ENCODE data around the gene CFAP299. TPM values are rescaled to one million over a fixed set of nuclear protein-coding genes. Genes with fewer than 3 reads are reported as not detected.

Gene CFAP299
- polyA plus RNA-seq, 2 of the 4 experiments (the other 2 are of a cell fraction): not detected

- no peak for TF ChIP-seq HES2 (IDR thresholded peaks at IDR 0.05)
- TF ChIP-seq MYC (IDR thresholded peaks at IDR 0.05; ENCODE audit: borderline replicate concordance, low read length): no peak
- no peak for TF ChIP-seq CBX8 (IDR thresholded peaks at IDR 0.05)
- no peak for TF ChIP-seq HOXA7 (CRISPR knock-in tag; IDR thresholded peaks at IDR 0.05)
Observed at GRCh38 chr4:80419946-80420345, 84.4 kb downstream of the CFAP299 start (continued).

- no peak overlapping the region for H3K27ac ChIP-seq
- ChIA-PET POLR2A (no interaction called here), CTCF (no interaction called here)
- no peak overlapping the region for H3K4me2 ChIP-seq
- TF ChIP-seq TP53 (CRISPR knock-in tag; IDR thresholded peaks at IDR 0.05): no peak
- no peak for TF ChIP-seq ESRRA (IDR thresholded peaks at IDR 0.05; ENCODE audit: borderline replicate concordance, low read length)
- TF ChIP-seq BHLHE40 (IDR thresholded peaks at IDR 0.05; ENCODE audit: low read depth, low read length): no peak
- TF ChIP-seq E2F6 (IDR thresholded peaks at IDR 0.05; ENCODE audit: borderline replicate concordance, low read depth): no peak
- TF ChIP-seq NPAS2 (CRISPR knock-in tag; IDR thresholded peaks at IDR 0.05; ENCODE audit: borderline replicate concordance): no peak
- no peak for TF ChIP-seq MYC (IDR thresholded peaks at IDR 0.05; ENCODE audit: borderline replicate concordance, low read length)
- no peak for TF ChIP-seq NR3C1 (IDR thresholded peaks at IDR 0.05)
- TF ChIP-seq FOSB (CRISPR knock-in tag; IDR thresholded peaks at IDR 0.05): no peak
- H3K4me3 ChIP-seq: no peak overlapping the region
- FAIRE-seq (no peak), ATAC-seq (no peak), DNase-seq (ENCODE audit: low read depth in 1 of 2, low spot score in 1 of 2) (no peak)
- no peaks in the 10 kb centered on the region for H3K4me1 ChIP-seq
- no peaks in the 10 kb centered on the region for H3K9me3 ChIP-seq
- WGBS (ENCODE audit: missing lambda C conversion rate): 27% methylated on average over 1 of the region's 1 CpG
Observed at GRCh38 chr4:80420638-80421037, 85.1 kb downstream of the CFAP299 start.

- Histone ChIP-seq H3K4me2 (no peak overlapping the region), H3K4me3 (no peak overlapping the region), H3K27ac (no peak overlapping the region), H3K9me3 (no peaks in the 10 kb centered on the region), H3K4me1 (no peaks in the 10 kb centered on the region)
- WGBS (ENCODE audit: missing lambda C conversion rate): 14% methylated on average over 1 of the region's 1 CpG
- POLR2A ChIA-PET: no interaction called here
- no peak for TF ChIP-seq FOXS1 (CRISPR knock-in tag; IDR thresholded peaks at IDR 0.05)
- no peak for TF ChIP-seq ZSCAN20 (CRISPR knock-in tag; IDR thresholded peaks at IDR 0.05)
- no peak for TF ChIP-seq RAD21 (conservative IDR thresholded peaks at IDR 0.05 in 1 of 2, IDR thresholded peaks at IDR 0.05 in 1 of 2)
- TF ChIP-seq TP53 (CRISPR knock-in tag; IDR thresholded peaks at IDR 0.05): no peak
- TF ChIP-seq HES2 (IDR thresholded peaks at IDR 0.05): no peak
- TF ChIP-seq CEBPB (IDR thresholded peaks at IDR 0.05): no peak
- no peak for TF ChIP-seq ATOH8 (CRISPR knock-in tag; IDR thresholded peaks at IDR 0.05; ENCODE audit: low read depth)
- no peak for TF ChIP-seq RCOR1 (IDR thresholded peaks at IDR 0.05; ENCODE audit: low read depth, low read length)
- no peak for ATAC-seq
- DNase-seq (ENCODE audit: low read depth in 1 of 2, low spot score in 1 of 2): no peak
- FAIRE-seq: no peak
- CTCF ChIA-PET: no interaction called here
Observed at GRCh38 chr4:80422727-80423404, 87.3 kb downstream of the CFAP299 start.

- FAIRE-seq (no peak), DNase-seq (ENCODE audit: low read depth in 1 of 2, low spot score in 1 of 2) (no peak), ATAC-seq (no peak)
- POLR2A ChIA-PET: no interaction called here
- no peaks in the 10 kb centered on the region for H3K9me3 ChIP-seq
- no peak overlapping the region for H3K4me2 ChIP-seq
- no peak overlapping the region for H3K27ac ChIP-seq
- CTCF ChIA-PET: no interaction called here
- H3K4me1 ChIP-seq: no peaks in the 10 kb centered on the region
- TF ChIP-seq MYC (IDR thresholded peaks at IDR 0.05; ENCODE audit: borderline replicate concordance, low read length): no peak
- no peak for TF ChIP-seq RARB (CRISPR knock-in tag; IDR thresholded peaks at IDR 0.05)
- TF ChIP-seq POLR2AphosphoS2 (conservative IDR thresholded peaks at IDR 0.05; ENCODE audit: low read length): no peak
- no peak for TF ChIP-seq ELK1 (IDR thresholded peaks at IDR 0.05; ENCODE audit: low read depth, low read length)
- no peak for TF ChIP-seq ZFP36 (IDR thresholded peaks at IDR 0.05; ENCODE audit: borderline replicate concordance, partially characterized antibody)
- no peak overlapping the region for H3K4me3 ChIP-seq
- 13% methylated on average over 3 of the region's 3 CpGs for WGBS (ENCODE audit: missing lambda C conversion rate)
Observed at GRCh38 chr4:80423553-80424224, 88.2 kb downstream of the CFAP299 start.

Measured in A549 (cell line).